HepG2 (cell line): Measurements from ENCODE around the gene CLEC16A. TPM values are rescaled to one million over a fixed set of nuclear protein-coding genes. Genes with fewer than 3 reads are reported as not detected.

Experiments used
- ATAC-seq: fragments of 200-7000 bp; cut with Tn5 transposase; 3 replicates; pipeline ENCODE4 v1.9.1; 2020; ENCODE audit warnings: mild to moderate bottlenecking, moderate library complexity
- BruUV-seq: library from RNA; stranded (reverse); fragments of 400-500 nt; replicated peaks from 2 replicates; lab custom pipeline; 2021; lab: Mats Ljungman, UMichigan
- CTCF ChIA-PET: fragments of 300-600 bp; formaldehyde crosslinking; extraction: SDS; loops from one replicate; lab custom pipeline; 2021; ENCODE audit warnings: low total read pairs, inconsistent platforms, low intra/inter-chr PET ratio; lab: Yijun Ruan, JAX
- POLR2A ChIA-PET: fragments of 350-600 bp; sonication (Branson Sonifier 250); formaldehyde crosslinking; loops from one replicate; lab custom pipeline; 2020; ENCODE audit warnings: antibody characterized with exemption, inconsistent platforms; lab: Yijun Ruan, JAX
- DNase-seq: peaks from one replicate; pipeline ENCODE4 v3.0.0-alpha.2; 2015; ENCODE audit warnings: low spot score
- FAIRE-seq: peaks from 3 replicates; lab custom pipeline; 2011; peaks lifted over from hg19 to GRCh38; lab: Jason Lieb, UNC
- H2AFZ ChIP-seq: one replicate; pipeline ENCODE4 v1.6.1; 2011; ENCODE audit warnings: low read length, inconsistent platforms
- H3K27ac ChIP-seq: fragments of 300-600 bp; 3 replicates; pipeline ENCODE4 v1.8.0; 2011; ENCODE audit warnings: mixed run types, mild to moderate bottlenecking, mixed read lengths, low read length, inconsistent platforms; ENCODE audit not compliant: insufficient read depth; ENCODE audit errors: extremely low read length
- H3K27me3 ChIP-seq, 2 experiments: fragments of 200-600 bp in 1 of 2; 2 replicates in 1 of 2; 3 replicates in 1 of 2; pipeline versions ENCODE4 v1.6.0 to v1.8.0; 2011; ENCODE audit warnings: low read length in 2 of 2, mild to moderate bottlenecking in 2 of 2, moderate library complexity in 2 of 2, inconsistent platforms in 1 of 2; ENCODE audit not compliant: insufficient read depth in 2 of 2, control insufficient read depth in 1 of 2
- H3K36me3 ChIP-seq, 2 experiments: fragments of 200-600 bp in 1 of 2; replicated peaks in 1 of 2; 2 replicates in 1 of 2; 3 replicates in 1 of 2; pipeline versions ENCODE4 v1.5.1 to v1.8.0; 2011; ENCODE audit warnings: low read length in 2 of 2, inconsistent platforms in 1 of 2; ENCODE audit not compliant: insufficient read depth in 2 of 2, control insufficient read depth in 1 of 2
- H3K4me1 ChIP-seq: 2 replicates; pipeline ENCODE4 v1.5.1; 2012; ENCODE audit warnings: low read length, inconsistent platforms; ENCODE audit not compliant: insufficient read depth
- H3K4me2 ChIP-seq: 2 replicates; pipeline ENCODE4 v1.6.0; 2011; ENCODE audit warnings: low read depth, low read length, inconsistent platforms
- H3K4me3 ChIP-seq, 3 experiments: fragments of 200-600 bp in 1 of 3; sonication (generic), shearing (Covaris generic) in 1 of 3; replicated peaks in 1 of 3; 2 replicates each; pipeline ENCODE4 v1.5.1; 2011 to 2016; ENCODE audit warnings: low read length in 3 of 3, inconsistent platforms in 2 of 3, low read depth in 2 of 3, mild to moderate bottlenecking in 2 of 3, control low read depth in 1 of 3, mixed read lengths in 1 of 3; ENCODE audit not compliant: insufficient read depth in 1 of 3
- H3K79me2 ChIP-seq: one replicate; pipeline ENCODE4 v1.6.1; 2011; ENCODE audit warnings: low read length, inconsistent platforms; ENCODE audit not compliant: insufficient read depth
- H3K9ac ChIP-seq: 2 replicates; pipeline ENCODE4 v1.6.0; 2011; ENCODE audit warnings: mild to moderate bottlenecking, low read depth, low read length, inconsistent platforms; ENCODE audit not compliant: insufficient read depth
- H3K9me3 ChIP-seq: 2 replicates; pipeline ENCODE4 v1.5.1; 2012; ENCODE audit warnings: mild to moderate bottlenecking, low read length
- H4K20me1 ChIP-seq: 2 replicates; pipeline ENCODE4 v1.6.0; 2011; ENCODE audit warnings: inconsistent platforms, mild to moderate bottlenecking, low read length, moderate library complexity; ENCODE audit not compliant: insufficient read depth
- AGO1 ChIP-seq: fragments of 200-400 bp; formaldehyde crosslinking; IDR thresholded peaks from 2 replicates; pipeline ENCODE4 v1.6.1; 2017; ENCODE audit warnings: mild to moderate bottlenecking, low read depth, low read length, moderate library complexity; ENCODE audit not compliant: poor library complexity, severe bottlenecking
- ZMYM3 ChIP-seq: sonication (generic); formaldehyde crosslinking; IDR thresholded peaks from 2 replicates; pipeline ENCODE4 v1.5.1; 2020; ENCODE audit warnings: mild to moderate bottlenecking, missing genetic modification reagents
- ZNF549 ChIP-seq: sonication (generic); formaldehyde crosslinking; IDR thresholded peaks from 2 replicates; pipeline ENCODE4 v1.5.0; 2020; ENCODE audit warnings: missing genetic modification reagents
- ZNF644 ChIP-seq: IDR thresholded peaks from 2 replicates; pipeline ENCODE4 v1.6.1; 2016; ENCODE audit warnings: low read depth
- ZNF768 ChIP-seq: sonication (generic); formaldehyde crosslinking; IDR thresholded peaks from 2 replicates; pipeline ENCODE4 v1.4.0; 2020; ENCODE audit warnings: missing genetic modification reagents
- WGBS: methylation state at CpG from one replicate; pipeline ENCODE4 v1.1.6; 2017; ENCODE audit warnings: low lambda C conversion rate; 5-methylcytosine and 5-hydroxymethylcytosine counted together
- in situ Hi-C: cut with HindIII; loops from 2 replicates; pipeline ENCODE4 v1.10.0; 2017; ENCODE audit warnings: low pct_unique_long_range_greater_than_20kb; ENCODE audit not compliant: extremely low pct_ligation_motif_present
- intact Hi-C: fragments of 100-400 bp; cut with micrococcal nuclease; formaldehyde crosslinking; loops from one replicate; pipeline ENCODE4 v1.10.0; 2022; ENCODE audit not compliant: unreplicated experiment
- polyA plus RNA-seq, 8 experiments: library from polyadenylated mRNA; depleted of rRNA in 3 of 8; stranded (reverse) in 7 of 8; unstranded in 1 of 8; fragments of >200 nt; fragmentation: Illumina TruSeq in 4 of 8; extraction: Trizol in 4 of 8; gene quantifications; 2 replicates each; pipeline versions ENCODE4 v1.2.1 to v1.2.3, GENCODE V29; 2011 to 2016; ENCODE audit warnings: low read depth in 4 of 8, missing spikeins in 1 of 8, mixed read lengths in 1 of 8; ENCODE audit not compliant: insufficient read depth in 1 of 8
- total RNA-seq, 5 experiments: library from RNA; depleted of rRNA; stranded (reverse); fragments of >200 nt; fragmentation: Illumina TruSeq; extraction: Trizol; gene quantifications; 2 replicates each; pipeline ENCODE4 v1.2.3, GENCODE V29; 2016; ENCODE audit warnings: low read depth in 1 of 5
- TF ChIP-seq, protein P1 (sequence below): sonication (generic); formaldehyde crosslinking; IDR thresholded peaks from 2 replicates; pipeline ENCODE4 v1.5.1; 2020; ENCODE audit warnings: mild to moderate bottlenecking, missing genetic modification reagents, moderate library complexity

The CLEC16A gene
- total and polyA plus RNA-seq, 2 of the 13 experiments (the other 11 are each of a cell fraction or from before 2014, with no cell fraction given): 8.5 to 10.3 TPM

- no peak overlapping the region for H3K9ac ChIP-seq
- ATAC-seq (no peak), DNase-seq (no peak), FAIRE-seq (no peak)
- no peak overlapping the region for H3K27ac ChIP-seq
- CTCF ChIA-PET: no interaction called here
- 47% methylated on average over 18 of the region's 18 CpGs for WGBS
- BruUV-seq: no TSS peak
- H2AFZ ChIP-seq: no peak overlapping the region
- H3K36me3 ChIP-seq: no peaks in the 10 kb centered on the region
- no peaks in the 10 kb centered on the region for H3K9me3 ChIP-seq
- TF ChIP-seq ZMYM3 (CRISPR knock-in tag) (peak; percentile 55; the same call in 1 of the 2 replicates), ZNF644 (CRISPR knock-in tag) (no peak), ZNF768 (CRISPR knock-in tag) (peak; percentile 48), ZNF549 (CRISPR knock-in tag) (no peak), AGO1 (peak; percentile 5)
- TF ChIP-seq, protein P1, sequence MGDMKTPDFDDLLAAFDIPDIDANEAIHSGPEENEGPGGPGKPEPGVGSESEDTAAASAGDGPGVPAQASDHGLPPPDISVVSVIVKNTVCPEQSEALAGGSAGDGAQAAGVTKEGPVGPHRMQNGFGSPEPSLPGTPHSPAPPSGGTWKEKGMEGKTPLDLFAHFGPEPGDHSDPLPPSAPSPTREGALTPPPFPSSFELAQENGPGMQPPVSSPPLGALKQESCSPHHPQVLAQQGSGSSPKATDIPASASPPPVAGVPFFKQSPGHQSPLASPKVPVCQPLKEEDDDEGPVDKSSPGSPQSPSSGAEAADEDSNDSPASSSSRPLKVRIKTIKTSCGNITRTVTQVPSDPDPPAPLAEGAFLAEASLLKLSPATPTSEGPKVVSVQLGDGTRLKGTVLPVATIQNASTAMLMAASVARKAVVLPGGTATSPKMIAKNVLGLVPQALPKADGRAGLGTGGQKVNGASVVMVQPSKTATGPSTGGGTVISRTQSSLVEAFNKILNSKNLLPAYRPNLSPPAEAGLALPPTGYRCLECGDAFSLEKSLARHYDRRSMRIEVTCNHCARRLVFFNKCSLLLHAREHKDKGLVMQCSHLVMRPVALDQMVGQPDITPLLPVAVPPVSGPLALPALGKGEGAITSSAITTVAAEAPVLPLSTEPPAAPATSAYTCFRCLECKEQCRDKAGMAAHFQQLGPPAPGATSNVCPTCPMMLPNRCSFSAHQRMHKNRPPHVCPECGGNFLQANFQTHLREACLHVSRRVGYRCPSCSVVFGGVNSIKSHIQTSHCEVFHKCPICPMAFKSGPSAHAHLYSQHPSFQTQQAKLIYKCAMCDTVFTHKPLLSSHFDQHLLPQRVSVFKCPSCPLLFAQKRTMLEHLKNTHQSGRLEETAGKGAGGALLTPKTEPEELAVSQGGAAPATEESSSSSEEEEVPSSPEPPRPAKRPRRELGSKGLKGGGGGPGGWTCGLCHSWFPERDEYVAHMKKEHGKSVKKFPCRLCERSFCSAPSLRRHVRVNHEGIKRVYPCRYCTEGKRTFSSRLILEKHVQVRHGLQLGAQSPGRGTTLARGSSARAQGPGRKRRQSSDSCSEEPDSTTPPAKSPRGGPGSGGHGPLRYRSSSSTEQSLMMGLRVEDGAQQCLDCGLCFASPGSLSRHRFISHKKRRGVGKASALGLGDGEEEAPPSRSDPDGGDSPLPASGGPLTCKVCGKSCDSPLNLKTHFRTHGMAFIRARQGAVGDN: peak; percentile 21; the same call in 1 of the 2 replicates
- no peak overlapping the region for H3K4me3 ChIP-seq
- H3K4me2 ChIP-seq: no peak overlapping the region
- intact Hi-C loops (no loop called here), in situ Hi-C loops (no loop called here)
- no peaks in the 10 kb centered on the region for H4K20me1 ChIP-seq
- POLR2A ChIA-PET: interaction anchor here (1.0 kb wide), 1 partner anchor 30 kb away, joined by 3 read pairs; the partner anchor contains the start of gene SOCS1
- peaks cover 5 to 25% of the 10 kb centered on the region in 2 experiments; a peak in 3 of 5 replicates for H3K27me3 ChIP-seq
- H3K79me2 ChIP-seq: no peaks in the 10 kb centered on the region
- H3K4me1 ChIP-seq: peaks cover 20% of the 10 kb centered on the region
These were observed 281.5 kb downstream of the CLEC16A start for GRCh38 chr16:11225677-11226549.
